ENCODE measurements around the gene TIMM9. TPM values are rescaled to one million over a fixed set of nuclear protein-coding genes. Genes with fewer than 3 reads are reported as not detected.

The TIMM9 gene
- total and polyA plus RNA-seq, 2 donors (not counting 1 experiment from before 2014, with no cell fraction given): 27.7 to 51.0 TPM

DNA sequence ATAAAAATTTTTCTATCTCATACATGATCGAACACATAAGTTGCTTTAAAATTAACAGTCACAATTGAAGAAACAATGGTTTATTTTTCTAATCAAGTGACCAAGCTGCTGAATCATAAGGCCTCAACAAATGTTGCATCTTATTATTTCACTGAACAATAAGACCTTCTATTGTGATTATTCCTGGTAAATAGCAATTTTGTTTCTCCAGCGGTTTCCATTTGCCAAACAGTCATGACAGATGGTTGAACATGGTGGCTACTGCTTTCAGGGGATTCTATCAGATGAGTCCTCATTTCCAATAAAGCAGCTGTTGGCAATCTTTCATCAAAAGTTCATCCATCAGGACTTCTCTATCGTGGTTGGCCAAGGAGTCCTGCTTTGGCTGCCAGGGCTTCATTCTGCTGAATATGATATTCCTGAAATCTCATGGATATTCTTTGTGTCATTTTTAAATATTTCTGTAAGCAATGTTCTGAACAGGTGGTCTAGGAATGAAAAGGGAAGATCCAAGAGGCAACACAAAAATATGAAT, 18.6 kb downstream of the TIMM9 start:
- TF ChIP-seq, protein P1, sequence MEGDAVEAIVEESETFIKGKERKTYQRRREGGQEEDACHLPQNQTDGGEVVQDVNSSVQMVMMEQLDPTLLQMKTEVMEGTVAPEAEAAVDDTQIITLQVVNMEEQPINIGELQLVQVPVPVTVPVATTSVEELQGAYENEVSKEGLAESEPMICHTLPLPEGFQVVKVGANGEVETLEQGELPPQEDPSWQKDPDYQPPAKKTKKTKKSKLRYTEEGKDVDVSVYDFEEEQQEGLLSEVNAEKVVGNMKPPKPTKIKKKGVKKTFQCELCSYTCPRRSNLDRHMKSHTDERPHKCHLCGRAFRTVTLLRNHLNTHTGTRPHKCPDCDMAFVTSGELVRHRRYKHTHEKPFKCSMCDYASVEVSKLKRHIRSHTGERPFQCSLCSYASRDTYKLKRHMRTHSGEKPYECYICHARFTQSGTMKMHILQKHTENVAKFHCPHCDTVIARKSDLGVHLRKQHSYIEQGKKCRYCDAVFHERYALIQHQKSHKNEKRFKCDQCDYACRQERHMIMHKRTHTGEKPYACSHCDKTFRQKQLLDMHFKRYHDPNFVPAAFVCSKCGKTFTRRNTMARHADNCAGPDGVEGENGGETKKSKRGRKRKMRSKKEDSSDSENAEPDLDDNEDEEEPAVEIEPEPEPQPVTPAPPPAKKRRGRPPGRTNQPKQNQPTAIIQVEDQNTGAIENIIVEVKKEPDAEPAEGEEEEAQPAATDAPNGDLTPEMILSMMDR (IDR thresholded peaks at IDR 0.05): no peak
- TF ChIP-seq EZH2 (IDR thresholded peaks at IDR 0.05; ENCODE audit: borderline replicate concordance, insufficient read depth, low read depth, low read length, poor library complexity, severe bottlenecking): no peak
- no peaks in the 10 kb centered on the region for H3K27me3 Mint-ChIP-seq

GRCh38 chr14:58401587-58401986, 25.7 kb downstream of the TIMM9 start:
- Mint-ChIP-seq H3K27me3 (no peaks in the 10 kb centered on the region), H3K9me3 (ENCODE audit: insufficient read depth) (no peaks in the 10 kb centered on the region), H3K4me3 (no peak overlapping the region), H3K27ac (no peak overlapping the region), H3K4me1 (peaks cover 3% of the 10 kb centered on the region)
- H3K4me3 ChIP-seq (ENCODE audit: control extremely low read depth in 1 of 5, extremely low read depth in 1 of 5, insufficient read depth in 1 of 5, low read depth in 2 of 5, low read length in 4 of 5): no peak overlapping the region
- no CpG with 5 or more reads among the region's 3 CpGs for WGBS (ENCODE audit: insufficient coverage)
- H4K20me1 ChIP-seq (ENCODE audit: control insufficient read depth, insufficient read depth, low read length, poor library complexity, severe bottlenecking): no peaks in the 10 kb centered on the region
- intact Hi-C loops (cut with micrococcal nuclease): no loop called here
- ChIA-PET POLR2A (no interaction called here), CTCF (interaction anchor here (1.1 kb wide), 1 partner anchor 292 kb away, joined by 3 read pairs; no protein-coding TSS in a partner anchor)
- no peaks in the 10 kb centered on the region for H3K27me3 ChIP-seq (replicated peaks in 1 of 4; ENCODE audit: control extremely low read depth in 1 of 4, control insufficient read depth in 3 of 4, insufficient read depth in 4 of 4, low read length in 3 of 4)
- H3K36me3 ChIP-seq (replicated peaks in 1 of 2; ENCODE audit: control extremely low read depth in 1 of 2, control insufficient read depth in 1 of 2, extremely low read depth in 1 of 2, insufficient read depth in 2 of 2, low read length in 1 of 2): no peaks in the 10 kb centered on the region
- no peak for DNase-seq
- no peak for TF ChIP-seq EZH2 (IDR thresholded peaks at IDR 0.05; ENCODE audit: borderline replicate concordance, insufficient read depth, low read depth, low read length, poor library complexity, severe bottlenecking)
- TF ChIP-seq, protein P1 (IDR thresholded peaks at IDR 0.05): no peak
- H3K9me3 ChIP-seq (ENCODE audit: control extremely low read depth in 1 of 3, control insufficient read depth in 2 of 3, insufficient read depth in 1 of 3, low read length in 2 of 3): peaks cover 0 to 1% (median 0%) of the 10 kb centered on the region in 3 donors
- no peak overlapping the region for H3K9ac ChIP-seq (ENCODE audit: low read length)
- peaks cover under 1 to 3% of the 10 kb centered on the region in 2 donors for H3K4me1 ChIP-seq (ENCODE audit: control insufficient read depth in 2 of 2, insufficient read depth in 2 of 2, low read length in 2 of 2)
- no peak overlapping the region for H2AFZ ChIP-seq (ENCODE audit: insufficient read depth, low read depth, low read length, poor library complexity, severe bottlenecking)
- H3K27ac ChIP-seq (ENCODE audit: low read length in 2 of 2): no peak overlapping the region
- no peak for ATAC-seq (ENCODE audit: low read depth)
- H3K4me2 ChIP-seq (replicated peaks; ENCODE audit: low read depth, low read length, poor library complexity, severe bottlenecking): no peak overlapping the region
- H3K79me2 ChIP-seq (ENCODE audit: control insufficient read depth, insufficient read depth, low read length): no peaks in the 10 kb centered on the region

More for the DNA sequence above, 18.6 kb downstream of the TIMM9 start:
- Mint-ChIP-seq H3K9me3 (ENCODE audit: insufficient read depth) (no peaks in the 10 kb centered on the region), H3K27ac (no peak overlapping the region), H3K4me3 (no peak overlapping the region), H3K4me1 (no peaks in the 10 kb centered on the region)
- intact Hi-C loops (cut with micrococcal nuclease): no loop called here
- Histone ChIP-seq H2AFZ (ENCODE audit: insufficient read depth, low read depth, low read length, poor library complexity, severe bottlenecking) (no peak overlapping the region), H3K4me2 (replicated peaks; ENCODE audit: low read depth, low read length, poor library complexity, severe bottlenecking) (no peak overlapping the region), H3K79me2 (ENCODE audit: control insufficient read depth, insufficient read depth, low read length) (peaks cover 5% of the 10 kb centered on the region), H3K36me3 (replicated peaks in 1 of 2; ENCODE audit: control extremely low read depth in 1 of 2, control insufficient read depth in 1 of 2, extremely low read depth in 1 of 2, insufficient read depth in 2 of 2, low read length in 1 of 2) (peaks cover 5 to 27% of the 10 kb centered on the region in 2 experiments), H3K27me3 (replicated peaks in 1 of 4; ENCODE audit: control extremely low read depth in 1 of 4, control insufficient read depth in 3 of 4, insufficient read depth in 4 of 4, low read length in 3 of 4) (no peaks in the 10 kb centered on the region), H3K4me3 (ENCODE audit: control extremely low read depth in 1 of 5, extremely low read depth in 1 of 5, insufficient read depth in 1 of 5, low read depth in 2 of 5, low read length in 4 of 5) (no peak overlapping the region), H3K9ac (ENCODE audit: low read length) (no peak overlapping the region), H3K27ac (ENCODE audit: low read length in 2 of 2) (no peak overlapping the region), H3K4me1 (ENCODE audit: control insufficient read depth in 2 of 2, insufficient read depth in 2 of 2, low read length in 2 of 2) (no peaks in the 10 kb centered on the region), H3K9me3 (ENCODE audit: control extremely low read depth in 1 of 3, control insufficient read depth in 2 of 3, insufficient read depth in 1 of 3, low read length in 2 of 3) (no peaks in the 10 kb centered on the region), H4K20me1 (ENCODE audit: control insufficient read depth, insufficient read depth, low read length, poor library complexity, severe bottlenecking) (no peaks in the 10 kb centered on the region)
- ATAC-seq (ENCODE audit: low read depth) (no peak), DNase-seq (no peak)
- ChIA-PET POLR2A (no interaction called here), CTCF (no interaction called here)
- no CpG with 5 or more reads among the region's 3 CpGs for WGBS (ENCODE audit: insufficient coverage)

Data from B cell (primary cell).